Esophagus muscularis mucosa (tissue), 4 donors: ENCODE data around the gene GAREM1. TPM values are rescaled to one million over a fixed set of nuclear protein-coding genes. Genes with fewer than 3 reads are reported as not detected.
"Not testable (repeated sequence)": the region's sequence is repeated elsewhere in the genome, so short reads cannot be mapped to it uniquely, and the experiment has no call there.

ENCODE experiments used
- DNase-seq: peaks from one replicate; pipeline ENCODE4 v3.0.0-alpha.2; 2017; ENCODE audit errors: extremely low spot score
- H3K27ac ChIP-seq, 4 donors: fragments of 200-600 bp; sonication (generic); replicated peaks in 1 of 4; 1 replicate in 3 of 4; 2 replicates in 1 of 4; pipeline ENCODE4 v1.5.1; 2016 to 2019; ENCODE audit warnings: mild to moderate bottlenecking in 1 of 4
- H3K27me3 ChIP-seq, 4 donors: fragments of 200-600 bp; sonication (generic); one replicate each; pipeline versions ENCODE4 v1.5.1 to v1.6.0; 2016 to 2019
- H3K36me3 ChIP-seq, 4 donors: fragments of 200-600 bp; sonication (generic); one replicate each; pipeline ENCODE4 v1.5.1; 2016 to 2019
- H3K4me1 ChIP-seq, 4 donors: fragments of 200-600 bp; sonication (generic); one replicate each; pipeline ENCODE4 v1.5.1; 2016 to 2019
- H3K4me3 ChIP-seq, 4 donors: fragments of 200-600 bp; sonication (generic); 1 replicate in 2 of 4; 2 replicates in 2 of 4; pipeline ENCODE4 v1.5.1; 2016 to 2019; ENCODE audit warnings: mild to moderate bottlenecking in 4 of 4, moderate library complexity in 1 of 4
- H3K9me3 ChIP-seq, 4 donors: fragments of 200-600 bp; sonication (generic); 1 replicate in 3 of 4; 2 replicates in 1 of 4; pipeline ENCODE4 v1.5.1; 2016 to 2019
- CTCF ChIP-seq, 3 experiments: fragments of 200-600 bp in 2 of 3; fragments of 450-650 bp in 1 of 3; sonication (generic) in 2 of 3; IDR thresholded peaks; one replicate each; pipeline ENCODE4 v1.5.1; 2017 to 2019; ENCODE audit warnings: antibody characterized with exemption in 3 of 3, mild to moderate bottlenecking in 2 of 3, moderate library complexity in 1 of 3
- EP300 ChIP-seq: sonication (generic); formaldehyde crosslinking; IDR thresholded peaks from one replicate; pipeline ENCODE4 v1.6.1; 2017; ENCODE audit warnings: antibody characterized with exemption
- POLR2A ChIP-seq: fragments of 450-650 bp; IDR thresholded peaks from one replicate; pipeline ENCODE4 v1.6.1; 2017; ENCODE audit warnings: antibody characterized with exemption, moderate library complexity, mild to moderate bottlenecking, low read depth
- POLR2AphosphoS5 ChIP-seq, 2 donors: sonication (generic); formaldehyde crosslinking; IDR thresholded peaks; one replicate each; pipeline ENCODE4 v1.6.1; 2017; ENCODE audit warnings: antibody characterized with exemption in 2 of 2
- WGBS: methylation state at CpG from one replicate; pipeline ENCODE4 v1.1.5; 2018; 5-methylcytosine and 5-hydroxymethylcytosine counted together
- intact Hi-C: fragments of 100-400 bp; cut with DNase I; formaldehyde crosslinking; loops from one replicate; pipeline ENCODE4 v1.15.1; 2023
- total RNA-seq, 4 donors: library from RNA; depleted of rRNA; stranded (reverse); fragments of >200 nt; gene quantifications; one replicate each; pipeline versions ENCODE4 v1.1.0 to v1.2.1, GENCODE V29; 2016

GAREM1 gene
- total RNA-seq, 4 donors from 2014 or later: 7.0 to 11.6 (median 9.8) TPM

GRCh38 chr18:32478807-32479206 is 8.1 kb upstream of the GAREM1 start:
- no peaks in the 10 kb centered on the region for H3K27me3 ChIP-seq
- TF ChIP-seq POLR2A: no peak
- TF ChIP-seq CTCF (IDR thresholded peaks at IDR 0.05): no peak
- TF ChIP-seq EP300: no peak
- H3K4me3 ChIP-seq: no peak overlapping the region
- WGBS: 70% methylated on average over 1 of the region's 1 CpG
- DNase-seq: no peak
- H3K4me1 ChIP-seq: no peaks in the 10 kb centered on the region
- H3K9me3 ChIP-seq: no peaks in the 10 kb centered on the region
- intact Hi-C loops: loop anchor here (10.0 kb wide), 1 partner anchor 384 kb away; the partner anchor contains the start of gene RNF138
- H3K36me3 ChIP-seq: no peaks in the 10 kb centered on the region
- no peak overlapping the region for H3K27ac ChIP-seq

- Histone ChIP-seq H3K4me3 (no peak overlapping the region), H3K27me3 (no peaks in the 10 kb centered on the region), H3K27ac (no peak overlapping the region), H3K4me1 (no peaks in the 10 kb centered on the region), H3K36me3 (no peaks in the 10 kb centered on the region), H3K9me3 (no peaks in the 10 kb centered on the region)
- no peak for DNase-seq
- WGBS: 77% methylated on average over 1 of the region's 1 CpG
- intact Hi-C loops: loop anchor here (10.0 kb wide), 1 partner anchor 384 kb away; the partner anchor contains the start of gene RNF138
- TF ChIP-seq POLR2A: no peak
- no peak for TF ChIP-seq EP300
- TF ChIP-seq CTCF (IDR thresholded peaks at IDR 0.05): no peak
- TF ChIP-seq POLR2AphosphoS5 (IDR thresholded peaks at IDR 0.05): no peak
Measured at GRCh38 chr18:32478317-32478716, 7.6 kb upstream of the GAREM1 start.

GRCh38 chr18:32476106-32476505 is 5.4 kb upstream of the GAREM1 start:
- H3K27me3 ChIP-seq: no peaks in the 10 kb centered on the region
- TF ChIP-seq CTCF (IDR thresholded peaks at IDR 0.05) (no peak), EP300 (no peak), POLR2A (no peak), POLR2AphosphoS5 (IDR thresholded peaks at IDR 0.05) (no peak)
- intact Hi-C loops: loop anchor here (10.0 kb wide), 1 partner anchor 381 kb away; the partner anchor contains the start of gene RNF138
- no peak for DNase-seq
- no peaks in the 10 kb centered on the region for H3K36me3 ChIP-seq
- peaks cover 4 to 9% (median 8%) of the 10 kb centered on the region in 4 donors for H3K4me1 ChIP-seq
- no peak overlapping the region for H3K27ac ChIP-seq
- 76% methylated on average over 2 of the region's 2 CpGs for WGBS
- H3K4me3 ChIP-seq: no peak overlapping the region
- no peaks in the 10 kb centered on the region for H3K9me3 ChIP-seq

GRCh38 chr18:32475069-32475468 is 4.4 kb upstream of the GAREM1 start:
- H3K36me3 ChIP-seq, H3K27ac ChIP-seq, DNase-seq, H3K4me3 ChIP-seq, H3K9me3 ChIP-seq, H3K27me3 ChIP-seq: not testable (repeated sequence)
- 95% methylated on average over 10 of the region's 12 CpGs for whole genome bisulfite sequencing
- peaks cover 4 to 10% (median 9%) of the 10 kb centered on the region in 4 donors for H3K4me1 ChIP-seq
- intact Hi-C loops: loop anchor here (10.0 kb wide), 1 partner anchor 380 kb away; the partner anchor contains the start of gene RNF138

- H3K9me3 ChIP-seq: no peaks in the 10 kb centered on the region
- TF ChIP-seq POLR2A: no peak
- no peak for TF ChIP-seq POLR2AphosphoS5 (IDR thresholded peaks at IDR 0.05)
- intact Hi-C loops: loop anchor here (5.0 to 10.0 kb wide), 2 partner anchors 79 to 379 kb away; partner anchors contain the start of gene RNF138
Measured at GRCh38 chr18:32473325-32473724, 2.6 kb upstream of the GAREM1 start.

GRCh38 chr18:32472841-32473240 is 2.2 kb upstream of the GAREM1 start:
- no peak for TF ChIP-seq CTCF (IDR thresholded peaks at IDR 0.05)
- TF ChIP-seq POLR2A: no peak
- no peak for TF ChIP-seq POLR2AphosphoS5 (IDR thresholded peaks at IDR 0.05)
- no peak for TF ChIP-seq EP300

More at GRCh38 chr18:32473325-32473724, 2.6 kb upstream of the GAREM1 start:
- Histone ChIP-seq H3K27me3 (no peaks in the 10 kb centered on the region), H3K4me1 (peaks cover 8 to 26% (median 24%) of the 10 kb centered on the region in 4 donors), H3K36me3 (no peaks in the 10 kb centered on the region), H3K4me3 (no peak overlapping the region), H3K27ac (no peak overlapping the region)
- no peak for DNase-seq

More at GRCh38 chr18:32472841-32473240, 2.2 kb upstream of the GAREM1 start:
- Histone ChIP-seq H3K27me3 (no peaks in the 10 kb centered on the region), H3K9me3 (no peaks in the 10 kb centered on the region), H3K4me1 (peaks cover 11 to 30% (median 29%) of the 10 kb centered on the region in 4 donors), H3K27ac (no peak overlapping the region), H3K4me3 (no peak overlapping the region), H3K36me3 (no peaks in the 10 kb centered on the region)
- intact Hi-C loops: loop anchor here (5.0 to 10.0 kb wide), 2 partner anchors 79 to 378 kb away; partner anchors contain the start of gene RNF138
- DNase-seq: no peak
- 81% methylated on average over 1 of the region's 1 CpG for WGBS
